SU-DHL-6 (cell line): Measurements from ENCODE around the gene EMC10.
"Not testable (repeated sequence)": the region's sequence is repeated elsewhere in the genome, so short reads cannot be mapped to it uniquely, and the experiment has no call there.

Experiments used
- H2AFZ ChIP-seq: fragments of 200-600 bp; sonication (generic); 2 replicates; pipeline ENCODE4 v1.6.1; 2014; ENCODE audit warnings: low read depth, mild to moderate bottlenecking, moderate library complexity, mixed read lengths, antibody characterized with exemption, low read length; ENCODE audit not compliant: severe bottlenecking
- H3F3A ChIP-seq: fragments of 200-600 bp; shearing (Covaris generic); 2 replicates; pipeline ENCODE4 v1.6.0; 2016; ENCODE audit warnings: antibody characterized with exemption, mild to moderate bottlenecking; ENCODE audit not compliant: insufficient read depth
- H3K27ac ChIP-seq: fragments of 200-600 bp; sonication (generic); 2 replicates; pipeline ENCODE4 v1.5.1; 2016; ENCODE audit warnings: low read depth, mild to moderate bottlenecking, low read length, moderate library complexity, mixed read lengths
- H3K27me3 ChIP-seq: fragments of 200-600 bp; sonication (generic), shearing (Covaris generic); 2 replicates; pipeline ENCODE4 v1.6.0; 2014; ENCODE audit warnings: mild to moderate bottlenecking, low read length
- H3K36me3 ChIP-seq: fragments of 200-600 bp; sonication (generic); 2 replicates; pipeline ENCODE4 v1.6.1; 2014; ENCODE audit warnings: mild to moderate bottlenecking, low read length, mixed read lengths
- H3K4me2 ChIP-seq: fragments of 300-600, 200-600 bp; shearing (Covaris generic), sonication (generic); 2 replicates; pipeline ENCODE4 v1.6.0; 2014; ENCODE audit warnings: low read length, low read depth, mild to moderate bottlenecking; ENCODE audit not compliant: poor library complexity, severe bottlenecking
- H3K4me3 ChIP-seq: fragments of 200-600 bp; sonication (generic); 2 replicates; pipeline ENCODE4 v1.5.1; 2014; ENCODE audit warnings: antibody characterized with exemption, low read length, mild to moderate bottlenecking, mixed read lengths; ENCODE audit not compliant: insufficient read depth, poor library complexity, severe bottlenecking
- H3K79me2 ChIP-seq: fragments of 200-600 bp; sonication (generic); 2 replicates; pipeline ENCODE4 v1.6.1; 2014; ENCODE audit warnings: mild to moderate bottlenecking, low read length, moderate library complexity; ENCODE audit not compliant: insufficient read depth
- H3K9ac ChIP-seq: fragments of 200-600 bp; sonication (generic); 2 replicates; pipeline ENCODE4 v1.7.0; 2014; ENCODE audit warnings: mild to moderate bottlenecking, low read length
- H3K9me2 ChIP-seq: fragments of 200-600 bp; sonication (generic); replicated peaks from 2 replicates; pipeline ENCODE4 v1.6.1; 2014; ENCODE audit warnings: low read length; ENCODE audit not compliant: insufficient read depth
- H3K9me3 ChIP-seq: fragments of 200-600 bp; sonication (generic); 2 replicates; pipeline ENCODE4 v1.6.1; 2014; ENCODE audit warnings: low read length, mixed read lengths; ENCODE audit not compliant: insufficient read depth
- H4K20me1 ChIP-seq: fragments of 200-600 bp; sonication (generic); 2 replicates; pipeline ENCODE4 v1.6.1; 2014; ENCODE audit warnings: low read depth, mild to moderate bottlenecking, antibody characterized with exemption, low read length, moderate library complexity, mixed read lengths
- CTCF ChIP-seq: fragments of 200-600 bp; sonication (generic); IDR thresholded peaks from one replicate; pipeline ENCODE4 v1.5.1; 2017; ENCODE audit warnings: antibody characterized with exemption, mild to moderate bottlenecking, low read length, moderate library complexity; ENCODE audit not compliant: insufficient read depth, poor library complexity, severe bottlenecking
- EZH2phosphoT487 ChIP-seq: fragments of 200-600 bp; sonication (generic), shearing (Covaris generic); conservative IDR thresholded peaks from 2 replicates; pipeline ENCODE4 v1.6.1; 2018; ENCODE audit warnings: mild to moderate bottlenecking, antibody characterized with exemption, low read length, moderate library complexity, mixed read lengths

EMC10 gene

DNA sequence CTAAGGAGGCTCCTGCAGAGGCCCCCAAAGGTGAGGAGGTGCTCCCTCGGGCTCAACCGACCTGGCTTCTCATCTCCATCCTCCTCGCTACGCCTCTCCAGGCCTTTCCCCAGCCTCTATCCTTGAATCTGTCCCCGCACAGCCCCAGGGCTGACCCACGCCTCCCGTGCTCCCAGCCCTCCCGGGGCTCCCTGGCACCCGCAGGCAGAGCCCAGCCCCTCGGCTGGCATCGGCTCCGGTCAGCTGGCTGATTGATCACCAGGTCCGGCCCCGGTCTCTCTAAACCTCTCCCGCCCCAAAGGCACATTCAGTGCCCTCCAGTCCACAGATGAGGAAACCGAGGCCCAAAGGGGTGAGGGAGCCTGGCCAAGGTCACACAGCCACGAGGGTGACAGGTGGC is 41.1 kb upstream of the EMC10 start:
- H3K27ac ChIP-seq = no peak overlapping the region

DNA sequence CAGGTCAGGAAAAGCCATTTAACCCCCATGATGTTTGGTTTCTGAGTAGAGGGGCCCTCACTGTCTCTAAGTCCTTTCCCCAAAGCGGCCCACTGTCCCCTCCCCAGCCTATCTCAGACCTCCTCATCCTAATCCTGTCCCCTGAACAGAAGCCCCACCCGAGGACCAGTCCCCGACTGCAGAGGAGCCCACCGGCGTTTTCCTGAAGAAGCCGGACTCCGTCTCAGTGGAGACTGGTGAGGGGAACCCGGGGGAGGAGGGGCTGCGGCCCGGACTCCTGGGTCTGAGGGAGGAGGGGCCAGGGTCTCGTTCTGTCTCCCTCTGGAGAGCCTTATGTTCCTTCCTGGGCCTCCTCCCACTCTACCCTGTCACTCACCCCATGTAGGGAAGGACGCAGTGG is 40.7 kb upstream of the EMC10 start:
- H3K79me2 ChIP-seq = no peaks in the 10 kb centered on the region
- no peaks in the 10 kb centered on the region for H4K20me1 ChIP-seq
- H3K27me3 ChIP-seq = no peaks in the 10 kb centered on the region
- H3K4me3 ChIP-seq = no peak overlapping the region
- H3F3A ChIP-seq = peaks cover 27% of the 10 kb centered on the region
- H2AFZ ChIP-seq = no peak overlapping the region
- H3K4me2 ChIP-seq = no peak overlapping the region
- no peaks in the 10 kb centered on the region for H3K9me3 ChIP-seq
- H3K27ac ChIP-seq = no peak overlapping the region
- no peaks in the 10 kb centered on the region for H3K9me2 ChIP-seq
- H3K36me3 ChIP-seq = no peaks in the 10 kb centered on the region
- no peak for TF ChIP-seq CTCF
- no peak for TF ChIP-seq EZH2phosphoT487
- no peak overlapping the region for H3K9ac ChIP-seq

More for the DNA sequence above, 41.1 kb upstream of the EMC10 start:
- no peaks in the 10 kb centered on the region for H3K9me3 ChIP-seq
- no peaks in the 10 kb centered on the region for H3K9me2 ChIP-seq
- peaks cover 30% of the 10 kb centered on the region for H3F3A ChIP-seq
- H3K4me2 ChIP-seq = no peak overlapping the region
- TF ChIP-seq CTCF (no peak), EZH2phosphoT487 (no peak)
- H3K36me3 ChIP-seq = no peaks in the 10 kb centered on the region
- H2AFZ ChIP-seq = no peak overlapping the region
- no peak overlapping the region for H3K9ac ChIP-seq
- H3K4me3 ChIP-seq = no peak overlapping the region
- H4K20me1 ChIP-seq = no peaks in the 10 kb centered on the region
- H3K79me2 ChIP-seq = no peaks in the 10 kb centered on the region
- no peaks in the 10 kb centered on the region for H3K27me3 ChIP-seq

GRCh38 chr19:50437862-50438449 is 38.4 kb upstream of the EMC10 start:
- no peak for TF ChIP-seq CTCF
- TF ChIP-seq EZH2phosphoT487 = no peak
- H3K9me3 ChIP-seq = no peaks in the 10 kb centered on the region
- H2AFZ ChIP-seq = no peak overlapping the region
- no peak overlapping the region for H3K4me2 ChIP-seq
- no peaks in the 10 kb centered on the region for H4K20me1 ChIP-seq
- no peaks in the 10 kb centered on the region for H3K79me2 ChIP-seq
- no peaks in the 10 kb centered on the region for H3K36me3 ChIP-seq
- H3K9ac ChIP-seq = no peak overlapping the region
- H3F3A ChIP-seq = peaks cover 14% of the 10 kb centered on the region
- H3K27me3 ChIP-seq = no peaks in the 10 kb centered on the region
- no peak overlapping the region for H3K27ac ChIP-seq
- no peak overlapping the region for H3K4me3 ChIP-seq
- no peaks in the 10 kb centered on the region for H3K9me2 ChIP-seq

DNA sequence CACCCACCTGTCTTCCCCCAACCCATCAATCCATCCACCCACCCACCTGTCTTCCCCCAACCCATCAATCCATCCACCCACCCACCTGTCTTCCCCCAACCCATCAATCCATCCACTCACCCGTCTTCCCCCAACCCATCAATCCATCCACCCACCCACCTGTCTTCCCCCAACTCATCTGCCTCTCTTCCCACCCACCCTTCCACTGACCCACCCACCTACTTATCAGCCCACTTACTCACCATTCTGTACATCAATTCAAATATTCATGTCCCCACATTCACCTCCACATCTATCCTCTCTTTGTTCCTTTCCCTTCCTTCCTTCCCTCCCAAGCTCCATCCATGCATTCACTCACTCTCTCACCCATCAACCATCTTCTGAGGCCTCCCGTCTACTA is 37.2 kb upstream of the EMC10 start:
- H3K4me3 ChIP-seq, H3F3A ChIP-seq, H2AFZ ChIP-seq, H3K79me2 ChIP-seq, H4K20me1 ChIP-seq, H3K9ac ChIP-seq, H3K27me3 ChIP-seq, H3K27ac ChIP-seq, H3K9me2 ChIP-seq, H3K9me3 ChIP-seq, H3K4me2 ChIP-seq, H3K36me3 ChIP-seq: not testable (repeated sequence)
